GM10266 (cell line): ENCODE data around the gene RAPGEF5.

ENCODE experiments used
- DNase-seq: peaks from one replicate; pipeline ENCODE4 v3.0.0; 2012; ENCODE audit errors: extremely low spot score
- CTCF ChIP-seq: IDR thresholded peaks from 2 replicates; pipeline ENCODE4 v1.5.1; 2012; ENCODE audit warnings: mild to moderate bottlenecking, low read depth; ENCODE audit not compliant: control insufficient read depth, insufficient read depth; ENCODE audit errors: missing control alignments

RAPGEF5 gene

DNA sequence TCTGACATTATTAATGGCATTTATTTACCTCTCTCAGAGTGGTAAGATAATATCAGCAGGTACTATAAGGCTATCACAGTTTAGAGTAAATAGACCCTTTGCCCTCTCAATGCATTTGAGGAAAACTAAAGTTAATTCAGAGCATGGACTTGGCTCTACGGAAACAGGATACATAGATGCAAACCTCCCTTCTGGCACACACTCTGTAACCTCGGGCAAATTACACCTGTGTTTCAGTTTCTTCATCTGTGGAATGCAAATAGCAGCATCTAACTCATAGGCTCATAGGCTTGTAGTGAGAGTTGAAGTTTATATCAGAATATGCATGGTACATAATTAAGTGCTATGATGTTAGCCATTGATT is 5.6 kb downstream of the RAPGEF5 start:
- DNase-seq, result no peak
- no peak for TF ChIP-seq CTCF

GRCh38 chr7:22350466-22351328 is 6.3 kb downstream of the RAPGEF5 start:
- no peak for TF ChIP-seq CTCF
- DNase-seq, result no peak

DNA sequence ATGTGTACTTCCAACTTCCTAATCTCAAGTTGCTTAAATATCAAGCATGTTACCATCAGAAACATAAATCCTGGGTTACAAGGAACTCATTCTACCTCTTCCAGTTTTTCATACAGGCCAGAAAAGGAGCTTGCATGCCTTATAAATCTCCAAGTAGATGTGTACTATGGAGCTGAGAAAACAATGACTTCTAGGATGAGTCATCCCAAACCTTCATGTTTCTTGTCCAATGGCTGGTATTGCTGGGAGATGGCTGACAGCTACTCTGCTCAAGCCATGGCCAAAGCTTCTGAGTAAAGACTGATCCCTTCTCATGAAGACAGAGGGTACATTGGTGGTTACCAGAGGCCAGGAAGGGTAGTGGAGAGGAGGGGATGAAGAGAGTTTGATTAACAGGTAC is 8.6 kb downstream of the RAPGEF5 start:
- TF ChIP-seq CTCF, result no peak
- no peak for DNase-seq

DNA sequence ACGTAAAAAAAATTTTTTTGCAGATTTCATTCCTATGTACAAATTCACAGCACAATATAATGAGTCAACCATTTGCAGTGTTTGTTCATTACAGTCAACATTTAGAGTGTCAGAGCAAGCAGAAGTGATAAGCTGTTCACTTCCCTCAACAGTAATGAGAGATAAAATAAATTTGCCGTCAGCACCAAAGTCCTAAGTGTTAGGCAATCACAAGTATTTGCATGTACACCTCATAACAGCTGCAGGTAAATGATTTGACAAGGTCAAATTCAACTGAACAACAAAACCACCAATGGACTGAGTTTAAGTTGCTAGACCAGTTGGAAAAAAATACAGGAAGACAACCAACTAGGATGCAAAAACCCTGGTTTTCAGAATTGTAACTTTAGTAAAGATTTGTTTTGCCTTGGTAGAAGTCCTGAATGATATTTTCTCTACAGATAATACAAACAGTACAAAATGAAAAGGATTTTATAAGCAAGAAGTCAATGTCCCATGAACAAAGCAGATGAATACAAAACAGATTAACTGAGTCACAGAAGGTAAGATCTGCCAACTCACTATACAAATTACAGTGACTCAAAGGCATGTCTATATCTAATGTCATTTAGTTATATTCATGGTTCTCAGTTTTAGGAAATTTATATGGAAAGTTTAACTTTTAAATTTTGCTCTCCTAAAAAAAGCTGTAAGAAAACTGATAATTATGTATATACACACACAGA is 10.4 kb downstream of the RAPGEF5 start:
- no peak for DNase-seq
- no peak for TF ChIP-seq CTCF

- DNase-seq, result no peak
- TF ChIP-seq CTCF, result no peak
Measured at GRCh38 chr7:22344655-22345054, 12.3 kb downstream of the RAPGEF5 start.

- no peak for TF ChIP-seq CTCF
- no peak for DNase-seq
Measured at GRCh38 chr7:22343612-22344011, 13.3 kb downstream of the RAPGEF5 start.

- TF ChIP-seq CTCF, result no peak
- no peak for DNase-seq
Measured at GRCh38 chr7:22343071-22343470, 13.9 kb downstream of the RAPGEF5 start.
